NCI-H1694 treated with DMSO at 0.1 percent for 48 hours (cell line): ENCODE measurements around the gene NTN4.
"Not testable (repeated sequence)": the region's sequence is repeated elsewhere in the genome, so short reads cannot be mapped to it uniquely, and the experiment has no call there.

Source experiments
- DNase-seq: peaks from one replicate; lab custom pipeline; 2025; lab: John Stamatoyannopoulos, UW

NTN4 gene

GRCh38 chr12:95755261-95755865 lies 35.2 kb downstream of the NTN4 start:
- DNase-seq: no peak

- DNase-seq: not testable (repeated sequence)
Measured at GRCh38 chr12:95746062-95746461, 44.5 kb downstream of the NTN4 start.

- no peak for DNase-seq
Measured at GRCh38 chr12:95742586-95742985, 48.0 kb downstream of the NTN4 start.

- no peak for DNase-seq
Measured at GRCh38 chr12:95741635-95742034, 48.9 kb downstream of the NTN4 start.

- no peak for DNase-seq
Measured at GRCh38 chr12:95740751-95741150, 49.8 kb downstream of the NTN4 start.

- DNase-seq: no peak
Measured at GRCh38 chr12:95739561-95740313, 50.8 kb downstream of the NTN4 start.

GRCh38 chr12:95738024-95738611 lies 52.4 kb downstream of the NTN4 start:
- no peak for DNase-seq

GRCh38 chr12:95736631-95737030 lies 53.9 kb downstream of the NTN4 start:
- no peak for DNase-seq

- DNase-seq: not testable (repeated sequence)
Measured at GRCh38 chr12:95735728-95736127, 54.8 kb downstream of the NTN4 start.

GRCh38 chr12:95733141-95733825 lies 57.3 kb downstream of the NTN4 start:
- DNase-seq: no peak

- DNase-seq: no peak
Measured at GRCh38 chr12:95731519-95731958, 59.0 kb downstream of the NTN4 start.

- DNase-seq: no peak
Measured at GRCh38 chr12:95730457-95730856, 60.1 kb downstream of the NTN4 start.

- no peak for DNase-seq
Measured at GRCh38 chr12:95726903-95727302, 63.7 kb downstream of the NTN4 start.

- no peak for DNase-seq
Measured at GRCh38 chr12:95724767-95725166, 65.8 kb downstream of the NTN4 start.

- DNase-seq: no peak
Measured at GRCh38 chr12:95723693-95724384, 66.7 kb downstream of the NTN4 start.

GRCh38 chr12:95721320-95721719 lies 69.2 kb downstream of the NTN4 start:
- no peak for DNase-seq

- DNase-seq: no peak
Measured at GRCh38 chr12:95720146-95720545, 70.4 kb downstream of the NTN4 start.

- no peak for DNase-seq
Measured at GRCh38 chr12:95718772-95719171, 71.8 kb downstream of the NTN4 start.

- no peak for DNase-seq
Measured at GRCh38 chr12:95718006-95718431, 72.5 kb downstream of the NTN4 start.

GRCh38 chr12:95717316-95717928 lies 73.1 kb downstream of the NTN4 start:
- no peak for DNase-seq

- DNase-seq: no peak
Measured at GRCh38 chr12:95715177-95715576, 75.4 kb downstream of the NTN4 start.

- DNase-seq: no peak
Measured at GRCh38 chr12:95712269-95712668, 78.3 kb downstream of the NTN4 start.
